Measurements from ENCODE around the gene THSD7B. TPM values are rescaled to one million over a fixed set of nuclear protein-coding genes. Genes with fewer than 3 reads are reported as not detected.

Gene THSD7B
- total and polyA plus RNA-seq, 9 donors, result 0.10 to 0.82 (median 0.37) TPM; not detected in 1

DNA sequence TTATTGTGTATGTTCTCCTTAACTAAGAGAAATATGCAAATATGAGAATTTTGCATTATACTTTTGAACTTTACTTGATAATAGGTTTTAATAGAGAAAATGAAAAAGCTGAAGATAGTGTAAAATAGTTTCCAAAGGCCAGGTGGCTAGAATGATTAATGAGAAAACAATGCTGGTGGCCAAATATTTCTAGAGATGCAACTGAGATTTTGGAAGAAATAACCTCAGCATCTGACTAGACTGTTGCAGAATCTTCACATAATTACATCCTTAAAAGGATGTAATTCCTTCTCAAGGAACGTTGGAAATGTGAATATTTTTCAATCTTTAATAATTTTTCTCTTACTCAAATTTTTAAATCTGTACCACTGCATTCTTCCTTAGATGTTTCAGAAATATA, 434.4 kb downstream of the THSD7B start:
- H3K27ac ChIP-seq, result no peak overlapping the region
- H3K27me3 ChIP-seq, result no peaks in the 10 kb centered on the region
- no peaks in the 10 kb centered on the region for H3K9me3 ChIP-seq
- H3K36me3 ChIP-seq, result no peaks in the 10 kb centered on the region
- 39 to 50% (median 41%) methylated on average over 1 of the region's 1 CpG for WGBS, 3 donors
- H3K4me1 ChIP-seq (ENCODE audit: insufficient read depth), result no peaks in the 10 kb centered on the region
- H3K4me3 ChIP-seq, result no peak overlapping the region
- intact Hi-C loops (cut with DNase I), result no loop called here
- TF ChIP-seq POLR2A (IDR thresholded peaks at IDR 0.05) (no peak), EP300 (IDR thresholded peaks at IDR 0.05) (no peak), CTCF (IDR thresholded peaks at IDR 0.05) (no peak)
- no peak for DNase-seq

DNA sequence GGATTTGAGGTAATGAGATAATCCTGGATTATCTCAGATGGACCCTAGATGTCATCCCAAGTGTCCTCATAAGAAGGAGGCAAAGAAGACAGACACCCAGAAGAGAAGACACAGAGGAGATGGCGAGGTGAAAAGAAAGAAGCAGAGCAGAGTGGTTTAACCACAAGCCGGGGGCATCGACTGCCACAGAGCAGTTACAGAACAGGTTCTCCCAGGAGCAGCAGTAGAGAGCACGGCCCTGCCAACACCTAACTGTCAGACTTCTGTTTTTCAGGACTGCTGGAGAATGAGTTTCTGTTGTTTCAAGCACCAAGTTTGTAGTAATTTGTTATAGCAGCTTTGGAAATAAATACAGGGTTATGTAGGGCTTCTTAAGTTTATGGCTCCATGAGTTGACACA, 437.0 kb downstream of the THSD7B start:
- Histone ChIP-seq H3K27ac (no peak overlapping the region), H3K27me3 (no peaks in the 10 kb centered on the region), H3K4me3 (no peak overlapping the region), H3K9me3 (no peaks in the 10 kb centered on the region), H3K4me1 (ENCODE audit: insufficient read depth) (no peaks in the 10 kb centered on the region), H3K36me3 (no peaks in the 10 kb centered on the region)
- no peak for DNase-seq
- intact Hi-C loops (cut with DNase I), result no loop called here
- TF ChIP-seq POLR2A (IDR thresholded peaks at IDR 0.05) (no peak), EP300 (IDR thresholded peaks at IDR 0.05) (no peak), CTCF (IDR thresholded peaks at IDR 0.05) (no peak)
- 80 to 84% (median 81%) methylated on average over 4 of the region's 4 CpGs for WGBS, 3 donors

DNA sequence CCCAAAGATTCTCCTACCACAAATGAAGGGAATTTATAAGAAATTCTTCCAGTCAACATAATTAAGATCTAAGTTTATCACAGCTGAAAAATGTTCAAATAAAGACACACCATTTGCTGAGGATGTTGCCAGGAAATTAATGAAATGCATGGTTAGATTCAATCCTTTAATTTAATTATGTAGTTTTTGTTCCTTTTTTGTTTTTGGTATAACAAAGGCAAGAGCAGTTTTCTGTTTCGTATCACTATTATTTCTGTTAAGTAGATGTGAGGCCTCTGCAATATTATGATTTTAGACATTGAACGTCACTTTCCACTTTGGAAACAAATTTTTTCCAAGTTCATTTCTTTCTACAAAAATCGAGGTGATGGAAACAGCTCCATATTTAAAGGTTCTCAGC, 440.0 kb downstream of the THSD7B start:
- H3K4me3 ChIP-seq, result no peak overlapping the region
- no peaks in the 10 kb centered on the region for H3K36me3 ChIP-seq
- WGBS, 3 donors, result 73 to 84% (median 80%) methylated on average over 3 of the region's 3 CpGs
- H3K9me3 ChIP-seq, result no peaks in the 10 kb centered on the region
- no peaks in the 10 kb centered on the region for H3K4me1 ChIP-seq (ENCODE audit: insufficient read depth)
- no peak for DNase-seq
- TF ChIP-seq EP300 (IDR thresholded peaks at IDR 0.05) (no peak), POLR2A (IDR thresholded peaks at IDR 0.05) (no peak), CTCF (IDR thresholded peaks at IDR 0.05) (no peak)
- no peak overlapping the region for H3K27ac ChIP-seq
- intact Hi-C loops (cut with DNase I), result no loop called here
- no peaks in the 10 kb centered on the region for H3K27me3 ChIP-seq

- WGBS, 3 donors, result 89 to 96% (median 94%) methylated on average over 3 of the region's 3 CpGs
- DNase-seq, result no peak
- Histone ChIP-seq H3K4me1 (ENCODE audit: insufficient read depth) (no peaks in the 10 kb centered on the region), H3K36me3 (no peaks in the 10 kb centered on the region), H3K27me3 (no peaks in the 10 kb centered on the region), H3K4me3 (no peak overlapping the region), H3K27ac (no peak overlapping the region), H3K9me3 (no peaks in the 10 kb centered on the region)
- intact Hi-C loops (cut with DNase I), result no loop called here
- TF ChIP-seq EP300 (IDR thresholded peaks at IDR 0.05) (no peak), POLR2A (IDR thresholded peaks at IDR 0.05) (no peak), CTCF (IDR thresholded peaks at IDR 0.05) (no peak)
These were observed 440.7 kb downstream of the THSD7B start for GRCh38 chr2:137206069-137206468.

DNA sequence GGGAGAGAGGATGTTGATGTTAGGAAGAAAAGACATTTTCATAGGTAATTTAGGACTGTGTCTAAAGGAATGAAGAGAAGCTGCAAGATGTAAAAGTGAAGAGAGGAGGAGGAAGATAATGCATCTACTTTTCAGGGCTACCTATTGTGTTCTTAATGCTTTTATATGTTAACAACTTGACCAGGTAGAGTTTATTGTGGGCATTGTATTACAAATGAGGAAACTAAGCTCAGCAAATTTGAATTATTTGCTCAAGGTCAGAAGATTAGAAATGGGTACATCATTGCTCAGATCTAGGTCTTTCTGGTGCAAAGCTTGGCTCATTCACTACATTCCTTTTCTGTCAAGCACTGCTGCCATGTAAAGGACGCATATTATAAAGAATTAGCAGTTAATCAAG, 441.7 kb downstream of the THSD7B start:
- no peaks in the 10 kb centered on the region for H3K36me3 ChIP-seq
- no peak overlapping the region for H3K4me3 ChIP-seq
- TF ChIP-seq EP300 (IDR thresholded peaks at IDR 0.05) (no peak), CTCF (IDR thresholded peaks at IDR 0.05) (no peak), POLR2A (IDR thresholded peaks at IDR 0.05) (no peak)
- no peak for DNase-seq
- no peaks in the 10 kb centered on the region for H3K27me3 ChIP-seq
- no peaks in the 10 kb centered on the region for H3K4me1 ChIP-seq (ENCODE audit: insufficient read depth)
- WGBS, 3 donors, result 72 to 76% (median 74%) methylated on average over 1 of the region's 1 CpG
- intact Hi-C loops (cut with DNase I), result no loop called here
- H3K27ac ChIP-seq, result no peak overlapping the region
- H3K9me3 ChIP-seq, result no peaks in the 10 kb centered on the region
